Panc1 (cell line): Measurements from ENCODE around the gene GSTO2. TPM values are rescaled to one million over a fixed set of nuclear protein-coding genes. Genes with fewer than 3 reads are reported as not detected.

Experiments used
- ATAC-seq: fragments of 200-7000 bp; cut with Tn5 transposase; 2 replicates; pipeline ENCODE4 v1.9.1; 2020; ENCODE audit warnings: mild to moderate bottlenecking, moderate library complexity
- BruUV-seq: library from RNA; stranded (reverse); fragments of 400-500 nt; replicated peaks from 2 replicates; lab custom pipeline; 2021; lab: Mats Ljungman, UMichigan
- CTCF ChIA-PET: fragments of 300-600 bp; sonication (Branson Sonifier 250); formaldehyde crosslinking; loops from one replicate; lab custom pipeline; 2022; ENCODE audit warnings: antibody characterized with exemption; lab: Charles Lee
- POLR2A ChIA-PET: fragments of 300-600 bp; sonication (Branson Sonifier 250); formaldehyde crosslinking; loops from one replicate; lab custom pipeline; 2022; ENCODE audit warnings: antibody characterized with exemption; lab: Charles Lee
- DNase-seq: peaks from one replicate; pipeline ENCODE4 v3.0.0-alpha.2; 2010; ENCODE audit warnings: low read depth, low spot score
- H3K27ac ChIP-seq: 2 replicates; pipeline ENCODE4 v1.5.1; 2011; ENCODE audit warnings: mild to moderate bottlenecking, low read length, inconsistent platforms
- H3K27me3 ChIP-seq: fragments of 200-500 bp; sonication (Bioruptor generic); 2 replicates; pipeline ENCODE4 v1.6.0; 2014; ENCODE audit warnings: low read length, inconsistent platforms; ENCODE audit not compliant: control insufficient read depth, insufficient read depth
- H3K36me3 ChIP-seq: fragments of 200-500 bp; sonication (Bioruptor generic); 2 replicates; pipeline ENCODE4 v1.5.1; 2014; ENCODE audit warnings: inconsistent platforms, mild to moderate bottlenecking, low read length, moderate library complexity; ENCODE audit not compliant: control insufficient read depth, insufficient read depth
- H3K4me1 ChIP-seq: 2 replicates; pipeline ENCODE4 v1.5.1; 2011; ENCODE audit warnings: inconsistent platforms, mild to moderate bottlenecking, low read length, moderate library complexity; ENCODE audit not compliant: control insufficient read depth, insufficient read depth
- H3K4me3 ChIP-seq, 2 experiments: 2 replicates each; pipeline ENCODE4 v1.5.1; 2011 to 2012; ENCODE audit warnings: low read depth in 2 of 2, low read length in 2 of 2, mild to moderate bottlenecking in 2 of 2, inconsistent platforms in 1 of 2, moderate library complexity in 1 of 2
- H3K9me3 ChIP-seq: fragments of 200-500 bp; sonication (Bioruptor generic); 2 replicates; pipeline ENCODE4 v1.5.1; 2014; ENCODE audit warnings: low read depth, mild to moderate bottlenecking, inconsistent platforms, low read length, moderate library complexity; ENCODE audit not compliant: control insufficient read depth, insufficient read depth
- POLR2AphosphoS5 ChIP-seq: IDR thresholded peaks from 2 replicates; pipeline ENCODE4 v1.6.1; 2012; ENCODE audit warnings: mild to moderate bottlenecking, low read depth, low read length, moderate library complexity
- SIN3A ChIP-seq: IDR thresholded peaks from 2 replicates; pipeline ENCODE4 v1.6.1; 2012; ENCODE audit warnings: low read depth, mild to moderate bottlenecking, low read length, moderate library complexity, borderline replicate concordance; ENCODE audit not compliant: insufficient read depth
- TCF7L2 ChIP-seq: IDR thresholded peaks from 2 replicates; pipeline ENCODE4 v1.6.1; 2011; ENCODE audit warnings: mild to moderate bottlenecking, low read depth, low read length, inconsistent platforms
- in situ Hi-C: cut with HindIII; loops from 2 replicates; pipeline ENCODE4 v1.10.0; 2016; ENCODE audit warnings: low sequenced_read_pairs, low pct_unique_long_range_greater_than_20kb
- intact Hi-C: fragments of 100-400 bp; cut with micrococcal nuclease; formaldehyde crosslinking; loops from one replicate; pipeline ENCODE4 v1.10.0; 2022; ENCODE audit not compliant: unreplicated experiment
- total RNA-seq: library from RNA; stranded (reverse); gene quantifications from one replicate; pipeline ENCODE4 v1.2.1, GENCODE V29; 2021; ENCODE audit not compliant: unreplicated experiment
- TF ChIP-seq, protein P1 (sequence below): fragments of 450-650 bp; IDR thresholded peaks from 2 replicates; pipeline ENCODE4 v1.5.1; 2017; ENCODE audit warnings: mild to moderate bottlenecking
- TF ChIP-seq, protein P2 (sequence below), 2 experiments: IDR thresholded peaks; 2 replicates each; pipeline ENCODE4 v1.6.1; 2011 to 2012; ENCODE audit warnings: low read depth in 2 of 2, control low read depth in 1 of 2, low read length in 1 of 2, mild to moderate bottlenecking in 1 of 2, moderate library complexity in 1 of 2; ENCODE audit not compliant: insufficient read depth in 1 of 2

GSTO2 gene
- total RNA-seq, 1 experiment from 2014 or later, result 28.5 TPM

DNA sequence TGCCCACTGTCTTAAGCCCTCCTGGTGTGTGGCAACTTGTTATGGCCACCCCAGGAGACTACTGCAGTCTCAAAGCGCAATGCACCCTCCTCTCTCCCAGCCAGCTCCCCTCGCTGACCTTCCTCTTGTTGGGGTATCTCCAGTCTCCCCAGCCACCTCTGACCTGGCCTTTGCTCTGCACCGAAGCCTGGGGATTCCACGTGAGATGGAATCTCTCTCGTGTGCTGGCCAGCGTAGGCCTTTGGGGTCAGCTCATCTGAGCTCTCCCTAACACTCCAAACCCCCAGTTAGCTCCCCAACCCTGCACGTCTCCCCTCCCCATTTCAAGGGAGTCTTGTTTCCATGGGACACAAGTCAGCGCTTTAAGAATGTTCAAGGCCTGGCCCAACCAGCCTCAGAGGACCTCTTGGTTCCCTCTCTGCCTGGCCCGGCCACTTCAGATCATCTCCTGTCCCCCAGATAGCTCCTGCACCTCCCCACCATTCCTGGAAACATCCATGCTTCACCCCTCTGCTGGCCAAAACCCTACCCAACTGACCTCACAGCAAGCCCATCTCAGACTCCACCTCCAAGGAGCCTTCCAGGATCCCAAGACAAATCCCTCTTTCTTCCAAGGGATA lies 58.1 kb downstream of the GSTO2 start:
- BruUV-seq, result no TSS peak
- POLR2A ChIA-PET, result no interaction called here
- in situ Hi-C loops, result no loop called here
- Histone ChIP-seq H3K4me1 (peaks cover 96% of the 10 kb centered on the region), H3K9me3 (no peaks in the 10 kb centered on the region), H3K27ac (peak overlapping the region; percentile 98), H3K27me3 (no peaks in the 10 kb centered on the region), H3K36me3 (no peaks in the 10 kb centered on the region), H3K4me3 (no peak overlapping the region; a peak in 1 of 4 replicates)
- DNase-seq, result no peak
- TF ChIP-seq SIN3A, result no peak
- TF ChIP-seq, protein P1, sequence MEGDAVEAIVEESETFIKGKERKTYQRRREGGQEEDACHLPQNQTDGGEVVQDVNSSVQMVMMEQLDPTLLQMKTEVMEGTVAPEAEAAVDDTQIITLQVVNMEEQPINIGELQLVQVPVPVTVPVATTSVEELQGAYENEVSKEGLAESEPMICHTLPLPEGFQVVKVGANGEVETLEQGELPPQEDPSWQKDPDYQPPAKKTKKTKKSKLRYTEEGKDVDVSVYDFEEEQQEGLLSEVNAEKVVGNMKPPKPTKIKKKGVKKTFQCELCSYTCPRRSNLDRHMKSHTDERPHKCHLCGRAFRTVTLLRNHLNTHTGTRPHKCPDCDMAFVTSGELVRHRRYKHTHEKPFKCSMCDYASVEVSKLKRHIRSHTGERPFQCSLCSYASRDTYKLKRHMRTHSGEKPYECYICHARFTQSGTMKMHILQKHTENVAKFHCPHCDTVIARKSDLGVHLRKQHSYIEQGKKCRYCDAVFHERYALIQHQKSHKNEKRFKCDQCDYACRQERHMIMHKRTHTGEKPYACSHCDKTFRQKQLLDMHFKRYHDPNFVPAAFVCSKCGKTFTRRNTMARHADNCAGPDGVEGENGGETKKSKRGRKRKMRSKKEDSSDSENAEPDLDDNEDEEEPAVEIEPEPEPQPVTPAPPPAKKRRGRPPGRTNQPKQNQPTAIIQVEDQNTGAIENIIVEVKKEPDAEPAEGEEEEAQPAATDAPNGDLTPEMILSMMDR, result no peak
- TF ChIP-seq, protein P2, sequence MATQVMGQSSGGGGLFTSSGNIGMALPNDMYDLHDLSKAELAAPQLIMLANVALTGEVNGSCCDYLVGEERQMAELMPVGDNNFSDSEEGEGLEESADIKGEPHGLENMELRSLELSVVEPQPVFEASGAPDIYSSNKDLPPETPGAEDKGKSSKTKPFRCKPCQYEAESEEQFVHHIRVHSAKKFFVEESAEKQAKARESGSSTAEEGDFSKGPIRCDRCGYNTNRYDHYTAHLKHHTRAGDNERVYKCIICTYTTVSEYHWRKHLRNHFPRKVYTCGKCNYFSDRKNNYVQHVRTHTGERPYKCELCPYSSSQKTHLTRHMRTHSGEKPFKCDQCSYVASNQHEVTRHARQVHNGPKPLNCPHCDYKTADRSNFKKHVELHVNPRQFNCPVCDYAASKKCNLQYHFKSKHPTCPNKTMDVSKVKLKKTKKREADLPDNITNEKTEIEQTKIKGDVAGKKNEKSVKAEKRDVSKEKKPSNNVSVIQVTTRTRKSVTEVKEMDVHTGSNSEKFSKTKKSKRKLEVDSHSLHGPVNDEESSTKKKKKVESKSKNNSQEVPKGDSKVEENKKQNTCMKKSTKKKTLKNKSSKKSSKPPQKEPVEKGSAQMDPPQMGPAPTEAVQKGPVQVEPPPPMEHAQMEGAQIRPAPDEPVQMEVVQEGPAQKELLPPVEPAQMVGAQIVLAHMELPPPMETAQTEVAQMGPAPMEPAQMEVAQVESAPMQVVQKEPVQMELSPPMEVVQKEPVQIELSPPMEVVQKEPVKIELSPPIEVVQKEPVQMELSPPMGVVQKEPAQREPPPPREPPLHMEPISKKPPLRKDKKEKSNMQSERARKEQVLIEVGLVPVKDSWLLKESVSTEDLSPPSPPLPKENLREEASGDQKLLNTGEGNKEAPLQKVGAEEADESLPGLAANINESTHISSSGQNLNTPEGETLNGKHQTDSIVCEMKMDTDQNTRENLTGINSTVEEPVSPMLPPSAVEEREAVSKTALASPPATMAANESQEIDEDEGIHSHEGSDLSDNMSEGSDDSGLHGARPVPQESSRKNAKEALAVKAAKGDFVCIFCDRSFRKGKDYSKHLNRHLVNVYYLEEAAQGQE (IDR thresholded peaks at IDR 0.05; ENCODE audit: insufficient read depth in 1 of 2, low read depth in 2 of 2, low read length in 1 of 2), result no peak
- TF ChIP-seq TCF7L2, result no peak
- TF ChIP-seq POLR2AphosphoS5, result no peak
- CTCF ChIA-PET, result no interaction called here
- intact Hi-C loops, result no loop called here
- ATAC-seq, result no peak

DNA sequence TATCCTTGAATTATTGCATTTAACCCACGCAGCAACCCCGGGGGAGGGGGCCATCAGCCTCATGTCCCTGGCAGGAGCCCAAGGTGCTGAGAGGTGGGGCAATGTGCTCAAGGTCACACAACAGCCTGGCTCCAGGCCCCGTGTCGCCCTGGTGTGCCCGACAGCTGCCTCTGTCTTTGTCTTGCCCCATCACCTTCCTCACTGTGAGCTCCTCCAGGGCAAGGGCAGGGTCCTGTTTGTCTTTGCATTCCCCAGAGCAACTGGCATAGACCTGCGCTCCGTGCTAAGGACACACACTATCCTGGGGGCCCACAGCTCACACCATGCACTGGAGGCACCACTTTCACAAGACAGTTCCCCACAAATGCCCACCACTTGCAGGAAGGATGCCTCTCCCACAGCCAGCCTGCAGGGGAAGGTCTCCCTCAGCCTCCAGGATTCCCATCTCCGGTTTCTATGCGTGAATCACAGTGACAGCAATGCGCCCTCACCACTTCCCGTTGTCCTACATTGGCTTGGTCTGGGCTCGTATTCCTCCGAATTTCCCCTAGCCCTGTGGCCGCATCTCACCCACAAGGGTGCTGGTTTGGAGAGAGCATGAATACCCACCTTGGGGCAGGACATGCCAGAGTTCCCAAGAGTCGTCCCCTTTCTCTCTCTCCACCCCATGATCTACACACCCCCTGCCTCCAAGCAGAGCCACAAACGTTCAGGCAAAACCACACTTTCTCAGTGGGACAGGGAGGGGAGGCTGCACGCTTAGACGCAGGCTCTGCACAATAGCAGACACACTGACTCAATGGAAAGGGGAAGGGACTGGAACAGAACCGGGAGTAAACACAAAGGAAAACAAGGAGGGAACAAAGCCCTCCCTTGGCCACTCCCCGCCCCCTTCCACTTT lies 59.0 kb downstream of the GSTO2 start:
- Histone ChIP-seq H3K36me3 (no peaks in the 10 kb centered on the region), H3K27me3 (no peaks in the 10 kb centered on the region), H3K4me3 (peak overlapping the region; percentile 12 to 32), H3K4me1 (peaks cover 96% of the 10 kb centered on the region), H3K9me3 (no peaks in the 10 kb centered on the region), H3K27ac (peak overlapping the region; percentile 98)
- intact Hi-C loops, result no loop called here
- DNase-seq (no peak), ATAC-seq (peak; percentile 3; the same call in 1 of the 2 replicates)
- ChIA-PET CTCF (no interaction called here), POLR2A (interaction anchor here (0.9 kb wide), 1 partner anchor 35 kb away, joined by 3 read pairs; no protein-coding TSS in a partner anchor)
- in situ Hi-C loops, result no loop called here
- no TSS peak for BruUV-seq
- TF ChIP-seq POLR2AphosphoS5 (no peak), SIN3A (no peak), TCF7L2 (no peak)
- TF ChIP-seq, protein P1, result no peak
- TF ChIP-seq, protein P2 (IDR thresholded peaks at IDR 0.05; ENCODE audit: insufficient read depth in 1 of 2, low read depth in 2 of 2, low read length in 1 of 2), result no peak
